ENCODE results near the gene ADAMTS2.

DNA sequence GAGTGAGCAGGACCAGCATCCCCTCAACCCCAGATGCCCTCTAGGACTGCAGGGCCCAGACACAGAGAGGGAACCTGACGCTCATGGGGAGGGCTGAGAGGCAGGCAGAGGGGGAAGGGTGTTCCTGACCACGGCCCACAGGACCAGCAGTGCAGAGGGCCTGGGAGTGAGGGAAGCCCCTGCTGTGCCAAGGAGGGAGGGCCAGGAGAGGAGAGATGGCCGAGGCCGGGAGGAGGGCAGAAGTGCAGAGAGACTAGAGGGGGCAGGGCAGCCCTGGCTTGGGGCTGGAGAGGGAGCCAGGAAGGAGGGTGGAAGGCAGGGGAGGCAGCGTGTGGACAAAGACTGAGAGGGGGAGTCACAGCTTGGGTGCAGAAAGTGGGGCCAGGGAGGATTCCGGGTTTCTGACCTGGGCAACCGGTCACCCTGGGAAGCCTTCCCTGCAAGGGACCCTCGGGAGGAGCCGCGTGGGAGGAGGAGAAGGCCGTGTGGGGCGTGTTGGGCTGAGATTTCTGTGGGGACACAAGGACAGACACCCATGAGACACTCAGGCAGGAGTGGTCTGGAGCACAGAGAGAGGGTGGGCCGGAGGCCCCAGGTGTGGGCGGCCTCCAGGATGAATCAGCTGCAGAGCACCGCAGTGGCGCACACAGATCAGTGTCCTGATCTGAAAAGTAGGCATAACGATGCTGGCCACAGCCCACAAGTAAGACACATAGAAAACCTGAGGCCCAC is 117.5 kb downstream of the ADAMTS2 start:
- no peak for TF ChIP-seq POLR2A (IDR thresholded peaks at IDR 0.05)
- TF ChIP-seq, protein P1, sequence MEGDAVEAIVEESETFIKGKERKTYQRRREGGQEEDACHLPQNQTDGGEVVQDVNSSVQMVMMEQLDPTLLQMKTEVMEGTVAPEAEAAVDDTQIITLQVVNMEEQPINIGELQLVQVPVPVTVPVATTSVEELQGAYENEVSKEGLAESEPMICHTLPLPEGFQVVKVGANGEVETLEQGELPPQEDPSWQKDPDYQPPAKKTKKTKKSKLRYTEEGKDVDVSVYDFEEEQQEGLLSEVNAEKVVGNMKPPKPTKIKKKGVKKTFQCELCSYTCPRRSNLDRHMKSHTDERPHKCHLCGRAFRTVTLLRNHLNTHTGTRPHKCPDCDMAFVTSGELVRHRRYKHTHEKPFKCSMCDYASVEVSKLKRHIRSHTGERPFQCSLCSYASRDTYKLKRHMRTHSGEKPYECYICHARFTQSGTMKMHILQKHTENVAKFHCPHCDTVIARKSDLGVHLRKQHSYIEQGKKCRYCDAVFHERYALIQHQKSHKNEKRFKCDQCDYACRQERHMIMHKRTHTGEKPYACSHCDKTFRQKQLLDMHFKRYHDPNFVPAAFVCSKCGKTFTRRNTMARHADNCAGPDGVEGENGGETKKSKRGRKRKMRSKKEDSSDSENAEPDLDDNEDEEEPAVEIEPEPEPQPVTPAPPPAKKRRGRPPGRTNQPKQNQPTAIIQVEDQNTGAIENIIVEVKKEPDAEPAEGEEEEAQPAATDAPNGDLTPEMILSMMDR (IDR thresholded peaks at IDR 0.05 in 8 of 11, conservative IDR thresholded peaks at IDR 0.05 in 3 of 11) = no peak
